Amygdala (tissue), 56 donors: ENCODE measurements around the gene ACSS3.

Source experiments
- DNase-seq, 56 donors: peaks; one replicate each; lab custom pipeline; 2025; lab: John Stamatoyannopoulos, UW

The ACSS3 gene

GRCh38 chr12:81212996-81213696 is 135.3 kb downstream of the ACSS3 start:
- DNase-seq: no peak

GRCh38 chr12:81216739-81217138 is 138.9 kb downstream of the ACSS3 start:
- DNase-seq: no peak

- no peak for DNase-seq
These were observed 143.8 kb downstream of the ACSS3 start for GRCh38 chr12:81221681-81222080.

- DNase-seq: peak in 1 of 56 donors; percentile 7
These were observed 145.1 kb downstream of the ACSS3 start for GRCh38 chr12:81222846-81223592.

GRCh38 chr12:81224626-81225025 is 146.7 kb downstream of the ACSS3 start:
- no peak for DNase-seq

- no peak for DNase-seq
These were observed 151.9 kb downstream of the ACSS3 start for GRCh38 chr12:81229759-81230158.

GRCh38 chr12:81231574-81232368 is 153.9 kb downstream of the ACSS3 start:
- no peak for DNase-seq

GRCh38 chr12:81245458-81245857 is 167.6 kb downstream of the ACSS3 start:
- DNase-seq: no peak

- DNase-seq: peak in 1 of 56 donors; percentile 2
These were observed 168.2 kb downstream of the ACSS3 start for GRCh38 chr12:81245907-81246570.

- no peak for DNase-seq
These were observed 172.1 kb downstream of the ACSS3 start for GRCh38 chr12:81249976-81250375.

- DNase-seq: no peak
These were observed 174.3 kb downstream of the ACSS3 start for GRCh38 chr12:81252228-81252627.

GRCh38 chr12:81253360-81253759 is 175.5 kb downstream of the ACSS3 start:
- no peak for DNase-seq

GRCh38 chr12:81255456-81255855 is 177.6 kb downstream of the ACSS3 start:
- no peak for DNase-seq

GRCh38 chr12:81255947-81256346 is 178.1 kb downstream of the ACSS3 start:
- DNase-seq: no peak

- DNase-seq: peak in 1 of 56 donors; percentile 36
These were observed 180.2 kb downstream of the ACSS3 start for GRCh38 chr12:81257947-81258551.

GRCh38 chr12:81259360-81259759 is 181.5 kb downstream of the ACSS3 start:
- DNase-seq: no peak

- no peak for DNase-seq
These were observed 183.8 kb downstream of the ACSS3 start for GRCh38 chr12:81261508-81262207.

GRCh38 chr12:81263072-81263471 is 185.2 kb downstream of the ACSS3 start:
- DNase-seq: no peak

GRCh38 chr12:81270385-81270784 is 192.5 kb downstream of the ACSS3 start:
- DNase-seq: no peak
